T-helper 2 cell treated with Interferon-gamma antibody and Interleukin-4, amounts not matched to agents 5 μg/mL and 100 μg/mL, for 36 hours (primary cell): ENCODE results near the gene ADAMTSL4.
"Not testable (repeated sequence)": the region's sequence is repeated elsewhere in the genome, so short reads cannot be mapped to it uniquely, and the experiment has no call there.

Experiments
- DNase-seq: peaks from one replicate; pipeline ENCODE4 v3.0.0; 2021; ENCODE audit warnings: low spot score
- H3K27ac Mint-ChIP-seq: one replicate; pipeline ENCODE4 v1.8.0; 2021; ENCODE audit warnings: mild to moderate bottlenecking, mixed read lengths
- H3K27me3 Mint-ChIP-seq: one replicate; pipeline ENCODE4 v1.8.0; 2021; ENCODE audit warnings: low read depth, mixed read lengths
- H3K36me3 Mint-ChIP-seq: one replicate; pipeline ENCODE4 v1.8.0; 2021; ENCODE audit warnings: low read depth, mixed read lengths
- H3K4me1 Mint-ChIP-seq: one replicate; pipeline ENCODE4 v1.8.0; 2021; ENCODE audit warnings: low read depth, mixed read lengths
- H3K4me3 Mint-ChIP-seq: one replicate; pipeline ENCODE4 v1.8.0; 2022; ENCODE audit warnings: mild to moderate bottlenecking, moderate library complexity, mixed read lengths
- H3K9me3 Mint-ChIP-seq: one replicate; pipeline ENCODE4 v1.8.0; 2021; ENCODE audit warnings: mixed read lengths

Gene ADAMTSL4

GRCh38 chr1:150564051-150564991 is 15.1 kb downstream of the ADAMTSL4 start:
- peaks cover 14% of the 10 kb centered on the region for H3K36me3 Mint-ChIP-seq

GRCh38 chr1:150565240-150565991 is 16.2 kb downstream of the ADAMTSL4 start:
- peak overlapping the region; percentile 99 for H3K4me3 Mint-ChIP-seq
- peaks cover 75% of the 10 kb centered on the region for H3K4me1 Mint-ChIP-seq
- peak overlapping the region; percentile 100 for H3K27ac Mint-ChIP-seq
- not testable (repeated sequence) for DNase-seq, H3K9me3 Mint-ChIP-seq, H3K27me3 Mint-ChIP-seq
- peaks cover 23% of the 10 kb centered on the region for H3K36me3 Mint-ChIP-seq

More at GRCh38 chr1:150564051-150564991, 15.1 kb downstream of the ADAMTSL4 start:
- H3K27ac Mint-ChIP-seq, result peak overlapping the region; percentile 100
- DNase-seq, result no peak
- no peaks in the 10 kb centered on the region for H3K27me3 Mint-ChIP-seq
- peak overlapping the region; percentile 99 for H3K4me3 Mint-ChIP-seq
- H3K9me3 Mint-ChIP-seq, result no peaks in the 10 kb centered on the region
- H3K4me1 Mint-ChIP-seq, result peaks cover 72% of the 10 kb centered on the region

DNA sequence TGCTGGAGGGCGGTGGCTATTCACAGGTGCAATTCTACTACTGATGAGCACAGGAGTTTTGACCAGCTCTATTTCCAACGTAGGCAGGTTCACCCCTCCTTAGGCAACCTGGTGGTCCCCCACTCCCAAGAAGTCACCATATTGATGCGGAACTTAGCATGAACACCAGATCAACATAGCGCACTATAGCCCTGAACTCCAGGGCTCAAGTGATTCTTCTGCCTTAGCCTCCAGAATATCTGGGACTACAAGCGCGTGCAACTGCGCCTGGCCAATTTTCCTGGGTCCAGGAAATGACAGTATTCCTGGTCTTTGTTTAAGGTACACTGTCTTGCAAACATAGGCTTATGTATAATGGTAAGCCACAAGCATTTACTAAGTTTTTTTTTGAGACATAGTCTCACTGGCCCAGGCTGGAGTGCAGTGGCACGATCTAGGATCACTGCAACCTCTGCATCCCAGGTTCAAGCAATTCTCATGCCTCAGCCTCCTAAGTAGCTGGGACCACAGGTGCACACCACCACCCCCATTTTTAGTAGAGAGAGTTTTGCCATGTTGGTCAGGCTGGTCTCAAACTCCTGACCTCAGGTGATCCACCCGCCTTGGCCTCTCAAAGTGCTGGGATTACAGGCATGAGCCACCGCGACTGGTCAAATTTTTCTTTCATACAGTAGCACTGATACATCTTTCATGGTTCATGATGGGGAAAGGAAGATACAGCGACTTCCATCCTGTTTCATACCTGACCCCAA is 17.6 kb downstream of the ADAMTSL4 start:
- DNase-seq, result no peak
- Mint-ChIP-seq H3K27ac (peak overlapping the region; percentile 96), H3K4me3 (peak overlapping the region; percentile 86), H3K9me3 (no peaks in the 10 kb centered on the region), H3K4me1 (peaks cover 77% of the 10 kb centered on the region), H3K27me3 (no peaks in the 10 kb centered on the region), H3K36me3 (peaks cover 32% of the 10 kb centered on the region)

- H3K4me1 Mint-ChIP-seq, result peaks cover 76% of the 10 kb centered on the region
- DNase-seq, result peak; percentile 83
- H3K27me3 Mint-ChIP-seq, result no peaks in the 10 kb centered on the region
- peak overlapping the region; percentile 96 for H3K27ac Mint-ChIP-seq
- H3K36me3 Mint-ChIP-seq, result peaks cover 35% of the 10 kb centered on the region
- peak overlapping the region; percentile 86 for H3K4me3 Mint-ChIP-seq
- H3K9me3 Mint-ChIP-seq, result no peaks in the 10 kb centered on the region
These were observed 18.1 kb downstream of the ADAMTSL4 start for GRCh38 chr1:150567341-150567716.

GRCh38 chr1:150567717-150568593 is 18.7 kb downstream of the ADAMTSL4 start:
- Mint-ChIP-seq H3K36me3 (peaks cover 40% of the 10 kb centered on the region), H3K4me3 (peak overlapping the region; percentile 86), H3K4me1 (peaks cover 75% of the 10 kb centered on the region), H3K27ac (peak overlapping the region; percentile 96), H3K27me3 (no peaks in the 10 kb centered on the region), H3K9me3 (no peaks in the 10 kb centered on the region)
- peak; percentile 67 for DNase-seq

DNA sequence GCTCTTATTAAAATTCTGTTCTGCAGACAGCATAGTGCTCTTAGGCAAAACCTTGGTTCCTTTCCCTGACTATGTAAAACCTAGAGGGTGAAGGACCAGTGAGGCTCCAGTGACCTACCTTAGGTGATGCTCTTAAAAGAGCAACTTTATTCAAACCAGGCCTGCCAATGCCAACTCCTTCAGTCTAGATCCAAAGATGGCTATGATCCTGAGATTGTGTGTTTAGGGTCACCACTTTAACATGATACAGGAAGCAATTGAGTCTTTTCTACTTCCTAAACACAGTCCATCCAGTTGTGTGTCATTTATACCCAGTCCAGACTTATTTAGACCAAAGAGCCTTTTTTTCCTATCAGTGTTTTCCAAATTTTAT is 19.4 kb downstream of the ADAMTSL4 start:
- peaks cover 73% of the 10 kb centered on the region for H3K4me1 Mint-ChIP-seq
- H3K9me3 Mint-ChIP-seq, result no peaks in the 10 kb centered on the region
- peak overlapping the region; percentile 86 for H3K4me3 Mint-ChIP-seq
- no peak for DNase-seq
- no peaks in the 10 kb centered on the region for H3K27me3 Mint-ChIP-seq
- peak overlapping the region; percentile 96 for H3K27ac Mint-ChIP-seq
- peaks cover 45% of the 10 kb centered on the region for H3K36me3 Mint-ChIP-seq

GRCh38 chr1:150572918-150573647 is 23.9 kb downstream of the ADAMTSL4 start:
- Mint-ChIP-seq H3K36me3 (peaks cover 78% of the 10 kb centered on the region), H3K27ac (peak overlapping the region; percentile 81), H3K9me3 (no peaks in the 10 kb centered on the region), H3K4me3 (peak overlapping the region; percentile 80), H3K27me3 (peaks cover 2% of the 10 kb centered on the region), H3K4me1 (peaks cover 64% of the 10 kb centered on the region)
- no peak for DNase-seq

DNA sequence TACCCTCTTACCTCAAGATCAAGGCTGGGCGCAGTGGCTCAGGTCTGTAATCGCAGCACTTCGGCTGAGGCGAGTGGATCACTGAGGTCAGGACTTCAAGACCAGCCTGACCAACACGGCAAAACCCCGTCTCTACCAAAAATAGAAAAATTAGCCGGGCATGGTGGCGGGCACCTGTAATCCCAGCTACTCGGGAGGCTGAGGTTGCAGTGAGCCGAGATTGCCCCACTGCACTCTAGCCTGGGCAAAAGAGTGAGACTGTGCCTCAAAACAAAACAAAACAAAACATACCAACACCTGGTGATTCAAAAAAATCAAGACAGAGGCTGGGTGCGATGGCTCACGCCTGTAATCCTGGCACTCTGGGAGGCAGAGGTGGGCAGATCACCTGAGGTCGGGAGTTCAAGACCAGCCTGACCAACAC is 24.5 kb downstream of the ADAMTSL4 start:
- H3K36me3 Mint-ChIP-seq, result peaks cover 83% of the 10 kb centered on the region
- peaks cover 59% of the 10 kb centered on the region for H3K4me1 Mint-ChIP-seq
- peak overlapping the region; percentile 81 for H3K27ac Mint-ChIP-seq
- peak overlapping the region; percentile 80 for H3K4me3 Mint-ChIP-seq
- DNase-seq, H3K9me3 Mint-ChIP-seq, H3K27me3 Mint-ChIP-seq: not testable (repeated sequence)

DNA sequence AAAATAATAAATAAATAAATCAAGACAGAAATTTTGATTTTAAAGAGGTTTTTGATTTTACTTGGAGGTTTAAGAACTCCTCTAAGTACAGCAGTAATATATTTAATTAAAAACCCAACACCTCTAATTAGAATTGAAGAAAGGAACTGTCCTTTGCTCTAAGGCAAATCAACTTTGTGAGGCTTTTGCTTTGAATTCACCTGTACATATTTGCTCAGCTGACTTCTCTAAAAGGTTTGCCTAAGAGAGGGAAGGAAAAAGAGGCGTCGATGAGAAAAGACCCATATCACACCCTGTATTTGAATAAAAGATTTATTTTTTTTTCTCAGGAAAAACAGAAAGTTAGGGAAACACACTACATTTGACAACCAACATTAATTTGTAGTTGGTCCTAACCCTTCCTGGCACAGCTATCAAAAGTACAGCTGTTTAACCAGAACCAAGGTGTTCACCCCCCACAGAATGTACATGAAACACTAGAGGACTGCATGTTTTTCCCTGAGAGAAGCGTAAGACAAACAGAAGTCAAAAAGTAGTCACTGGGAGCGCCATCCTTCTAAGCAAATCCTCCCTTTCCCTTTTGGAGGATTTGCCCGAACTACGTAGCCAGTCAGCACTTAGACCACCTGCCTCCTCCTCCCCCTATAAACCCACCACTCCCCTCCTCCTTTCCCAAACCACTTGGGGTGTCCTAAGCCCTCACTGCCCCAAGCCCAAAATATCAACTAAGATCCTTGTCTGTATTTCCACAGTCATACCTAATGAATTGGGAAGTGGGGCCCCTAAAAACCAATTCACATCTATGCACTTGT is 25.3 kb downstream of the ADAMTSL4 start:
- Mint-ChIP-seq H3K27me3 (peaks cover 2% of the 10 kb centered on the region), H3K4me3 (peak overlapping the region; percentile 99), H3K36me3 (peaks cover 85% of the 10 kb centered on the region), H3K4me1 (peaks cover 51% of the 10 kb centered on the region), H3K27ac (peak overlapping the region; percentile 70), H3K9me3 (no peaks in the 10 kb centered on the region)
- no peak for DNase-seq

- peaks cover 46% of the 10 kb centered on the region for H3K4me1 Mint-ChIP-seq
- peaks cover 80% of the 10 kb centered on the region for H3K36me3 Mint-ChIP-seq
- DNase-seq, result no peak
- peaks cover 2% of the 10 kb centered on the region for H3K27me3 Mint-ChIP-seq
- no peaks in the 10 kb centered on the region for H3K9me3 Mint-ChIP-seq
- H3K27ac Mint-ChIP-seq, result peak overlapping the region; percentile 70
- peak overlapping the region; percentile 99 for H3K4me3 Mint-ChIP-seq
These were observed 25.9 kb downstream of the ADAMTSL4 start for GRCh38 chr1:150575072-150575489.

DNA sequence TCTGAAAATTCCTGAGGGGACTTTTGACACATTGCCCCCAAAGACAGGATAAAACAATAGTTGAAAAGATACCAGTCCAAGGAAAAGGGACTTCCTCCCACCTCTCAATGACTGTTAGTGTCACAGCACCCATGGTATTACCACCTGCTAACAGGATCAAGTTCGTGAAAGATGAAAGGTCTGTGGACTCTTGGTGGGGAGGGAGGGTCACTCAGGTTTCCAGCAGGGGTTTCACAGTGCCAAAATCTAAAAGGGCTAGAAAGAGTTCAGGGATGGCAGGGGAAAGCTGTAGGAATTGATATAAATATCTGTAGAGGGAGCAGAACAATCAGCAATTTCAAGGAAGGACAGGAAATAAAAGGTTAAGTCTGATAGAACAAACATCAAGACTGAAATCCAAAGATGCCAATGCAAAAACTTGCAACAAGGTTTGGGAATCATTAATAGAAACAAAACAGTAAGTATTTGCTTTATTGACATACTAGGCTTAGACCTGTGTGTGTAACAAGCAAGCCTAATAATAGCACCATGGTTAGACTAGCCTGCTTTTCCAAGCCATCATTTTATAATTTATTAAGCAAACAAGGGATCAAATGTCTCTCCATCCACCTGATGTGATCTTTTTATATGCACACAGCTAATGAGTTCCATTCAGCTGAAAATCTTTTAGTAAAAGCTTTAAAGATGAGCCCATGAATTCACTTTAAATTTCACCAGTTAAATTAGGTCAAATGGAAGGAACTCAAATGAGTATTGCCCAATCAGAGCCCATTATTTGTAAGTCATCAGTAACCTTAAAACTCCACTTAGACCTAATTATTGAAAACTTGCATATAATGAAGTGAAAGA is 26.5 kb downstream of the ADAMTSL4 start:
- peak overlapping the region; percentile 99 for H3K4me3 Mint-ChIP-seq
- H3K9me3 Mint-ChIP-seq, result no peaks in the 10 kb centered on the region
- DNase-seq, result no peak
- peaks cover 2% of the 10 kb centered on the region for H3K27me3 Mint-ChIP-seq
- peaks cover 46% of the 10 kb centered on the region for H3K4me1 Mint-ChIP-seq
- peaks cover 77% of the 10 kb centered on the region for H3K36me3 Mint-ChIP-seq
- peak overlapping the region; percentile 86 for H3K27ac Mint-ChIP-seq
